Hepatocyte (in vitro differentiated cells): ENCODE measurements around the gene HRH3. TPM values are rescaled to one million over a fixed set of nuclear protein-coding genes. Genes with fewer than 3 reads are reported as not detected.

ENCODE experiments used
- DNase-seq: peaks from one replicate; pipeline ENCODE4 v3.0.0-alpha.2; 2016; ENCODE audit warnings: low spot score
- H2AFZ ChIP-seq: fragments of 200-600 bp; sonication (generic); 2 replicates; pipeline ENCODE4 v1.6.0; 2016; ENCODE audit warnings: antibody characterized with exemption, mild to moderate bottlenecking
- H3K27ac ChIP-seq: fragments of 200-600 bp; sonication (generic); 2 replicates; pipeline ENCODE4 v1.5.1; 2016; ENCODE audit warnings: mild to moderate bottlenecking
- H3K27me3 ChIP-seq: fragments of 200-600 bp; sonication (generic); 2 replicates; pipeline ENCODE4 v1.6.1; 2016
- H3K36me3 ChIP-seq: fragments of 200-600 bp; sonication (generic); replicated peaks from 2 replicates; pipeline ENCODE4 v1.5.1; 2016; ENCODE audit warnings: low read depth; ENCODE audit not compliant: insufficient read depth
- H3K4me1 ChIP-seq: fragments of 200-600 bp; sonication (generic); 2 replicates; pipeline ENCODE4 v1.5.1; 2016; ENCODE audit warnings: mild to moderate bottlenecking, moderate library complexity; ENCODE audit not compliant: insufficient read depth
- H3K4me2 ChIP-seq: fragments of 200-600 bp; sonication (generic); 2 replicates; pipeline ENCODE4 v1.6.0; 2016
- H3K4me3 ChIP-seq: fragments of 200-600 bp; sonication (generic); 2 replicates; pipeline ENCODE4 v1.5.1; 2016; ENCODE audit warnings: mild to moderate bottlenecking
- H3K79me2 ChIP-seq: fragments of 200-600 bp; sonication (generic); 2 replicates; pipeline ENCODE4 v1.6.0; 2017; ENCODE audit warnings: mild to moderate bottlenecking
- H3K9me2 ChIP-seq: fragments of 200-600 bp; sonication (generic); replicated peaks from 2 replicates; pipeline ENCODE4 v1.6.0; 2017; ENCODE audit warnings: mild to moderate bottlenecking; ENCODE audit not compliant: insufficient read depth
- H3K9me3 ChIP-seq: fragments of 200-600 bp; sonication (generic); 2 replicates; pipeline ENCODE4 v1.5.1; 2016; ENCODE audit warnings: low read depth, mild to moderate bottlenecking
- H4K20me1 ChIP-seq: fragments of 200-600 bp; sonication (generic); 2 replicates; pipeline ENCODE4 v1.6.0; 2016; ENCODE audit warnings: mild to moderate bottlenecking; ENCODE audit not compliant: insufficient read depth, poor library complexity, severe bottlenecking
- EZH2 ChIP-seq: fragments of 200-600 bp; sonication (generic); IDR thresholded peaks from 2 replicates; pipeline ENCODE4 v1.6.1; 2016; ENCODE audit warnings: antibody characterized with exemption, mild to moderate bottlenecking, borderline replicate concordance
- EZH2phosphoT487 ChIP-seq: fragments of 200-600 bp; sonication (generic); IDR thresholded peaks from one replicate; pipeline ENCODE4 v1.6.1; 2018; ENCODE audit warnings: antibody characterized with exemption, mild to moderate bottlenecking, low read depth, moderate library complexity; ENCODE audit not compliant: unreplicated experiment, severe bottlenecking
- WGBS: methylation state at CpG from one replicate; pipeline ENCODE4 v1.1.6; 2016; ENCODE audit warnings: low lambda C conversion rate; ENCODE audit errors: missing lambda C conversion rate; 5-methylcytosine and 5-hydroxymethylcytosine counted together
- polyA plus RNA-seq: library from polyadenylated mRNA; unstranded; fragments of >200 nt; fragmentation: Nextera tagmentation; extraction: Ambion mirVana; gene quantifications from 2 replicates; pipeline ENCODE4 v1.2.1, GENCODE V29; 2016
- total RNA-seq: library from RNA; depleted of rRNA; stranded (reverse); fragments of >200 nt; gene quantifications from 2 replicates; pipeline ENCODE4 v1.2.3, GENCODE V29; 2014
- TF ChIP-seq, protein P1 (sequence below): fragments of 200-600 bp; sonication (generic); IDR thresholded peaks from 2 replicates; pipeline ENCODE4 v1.5.1; 2016; ENCODE audit warnings: antibody characterized with exemption, mild to moderate bottlenecking; ENCODE audit not compliant: poor library complexity

HRH3 gene
- total RNA-seq, result not detected in 2 replicates
- polyA plus RNA-seq, result not detected in 2 replicates

DNA sequence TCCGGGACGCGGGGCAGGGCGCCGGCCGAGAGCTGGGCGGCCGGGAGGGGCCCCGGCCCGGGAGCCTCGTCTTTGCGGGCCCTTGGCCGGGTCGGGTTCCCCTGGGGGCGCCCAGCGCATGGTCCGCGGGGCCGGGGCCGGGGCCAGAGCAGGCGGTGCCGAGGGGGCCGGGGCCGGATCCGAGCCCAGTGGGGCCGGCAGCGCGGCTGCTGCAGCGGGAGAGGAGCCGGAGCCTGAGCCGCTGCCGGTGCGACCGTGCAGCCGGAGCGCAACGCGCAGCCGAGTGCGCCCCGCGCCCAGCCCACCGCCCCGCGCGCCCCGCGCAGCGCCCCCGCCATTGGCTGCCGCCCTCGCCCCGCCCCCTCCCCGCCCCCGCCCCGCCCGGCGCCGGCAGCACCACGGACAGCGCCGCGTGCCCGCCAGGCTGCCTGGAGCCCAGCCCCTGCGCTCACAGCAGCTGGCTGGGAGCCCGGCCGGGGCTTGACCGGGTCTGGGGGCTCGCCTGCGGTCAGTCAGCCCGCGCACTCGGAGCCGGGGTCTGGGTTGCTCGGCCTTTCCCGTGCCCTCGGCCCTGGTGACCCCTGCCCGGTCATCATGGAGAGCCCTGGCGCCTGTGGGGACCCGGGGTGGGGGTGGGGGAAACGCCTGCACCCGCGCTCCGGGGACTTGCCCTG, at the start of gene HRH3:
TSS of gene HRH3 (minus strand) at position 287 of the 674 bp plus-strand sequence. CDS start 308 bp downstream, outside the sequence.
- peaks cover 78% of the 10 kb centered on the region for H3K27me3 ChIP-seq
- H3K79me2 ChIP-seq, result no peaks in the 10 kb centered on the region
- no peak within 1 kb of the TSS for H3K27ac ChIP-seq
- no peak within 1 kb of the TSS for H2AFZ ChIP-seq
- no peaks in the 10 kb centered on the region for H3K9me2 ChIP-seq
- no peaks in the 10 kb centered on the region for H3K36me3 ChIP-seq
- H3K4me3 ChIP-seq, result no peak within 1 kb of the TSS
- DNase-seq, result peak; percentile 82
- no peaks in the 10 kb centered on the region for H3K9me3 ChIP-seq
- H4K20me1 ChIP-seq, result no peaks in the 10 kb centered on the region
- TF ChIP-seq EZH2 (no peak), EZH2phosphoT487 (no peak)
- TF ChIP-seq, protein P1, sequence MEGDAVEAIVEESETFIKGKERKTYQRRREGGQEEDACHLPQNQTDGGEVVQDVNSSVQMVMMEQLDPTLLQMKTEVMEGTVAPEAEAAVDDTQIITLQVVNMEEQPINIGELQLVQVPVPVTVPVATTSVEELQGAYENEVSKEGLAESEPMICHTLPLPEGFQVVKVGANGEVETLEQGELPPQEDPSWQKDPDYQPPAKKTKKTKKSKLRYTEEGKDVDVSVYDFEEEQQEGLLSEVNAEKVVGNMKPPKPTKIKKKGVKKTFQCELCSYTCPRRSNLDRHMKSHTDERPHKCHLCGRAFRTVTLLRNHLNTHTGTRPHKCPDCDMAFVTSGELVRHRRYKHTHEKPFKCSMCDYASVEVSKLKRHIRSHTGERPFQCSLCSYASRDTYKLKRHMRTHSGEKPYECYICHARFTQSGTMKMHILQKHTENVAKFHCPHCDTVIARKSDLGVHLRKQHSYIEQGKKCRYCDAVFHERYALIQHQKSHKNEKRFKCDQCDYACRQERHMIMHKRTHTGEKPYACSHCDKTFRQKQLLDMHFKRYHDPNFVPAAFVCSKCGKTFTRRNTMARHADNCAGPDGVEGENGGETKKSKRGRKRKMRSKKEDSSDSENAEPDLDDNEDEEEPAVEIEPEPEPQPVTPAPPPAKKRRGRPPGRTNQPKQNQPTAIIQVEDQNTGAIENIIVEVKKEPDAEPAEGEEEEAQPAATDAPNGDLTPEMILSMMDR, result no peak
- H3K4me2 ChIP-seq, result peak within 1 kb of the TSS; percentile 84
- WGBS, result 0% methylated on average over 4 of the region's 84 CpGs
- peaks cover 3% of the 10 kb centered on the region for H3K4me1 ChIP-seq

DNA sequence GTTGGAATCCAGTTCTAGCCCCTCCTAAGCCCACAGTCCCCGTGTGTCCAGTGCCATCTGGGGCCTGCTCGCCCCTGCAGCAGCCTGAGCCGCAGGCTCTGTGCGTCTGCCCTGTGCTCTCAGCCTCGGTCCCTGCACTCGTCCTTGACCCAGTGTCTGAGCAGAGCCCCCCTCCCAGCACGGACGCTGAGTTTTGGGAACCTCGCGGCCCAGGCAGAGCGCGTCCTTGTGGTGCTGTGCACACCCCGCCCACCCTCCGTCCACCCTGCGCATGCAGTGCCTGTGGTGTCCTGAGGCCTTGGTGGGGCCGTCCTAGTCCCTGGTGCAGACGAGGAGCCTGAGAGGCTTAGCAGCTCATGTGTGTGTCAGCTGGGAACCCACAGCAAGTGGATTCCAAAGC, 49.8 kb upstream of the HRH3 start:
- Histone ChIP-seq H3K9me3 (no peaks in the 10 kb centered on the region), H3K4me3 (no peak overlapping the region), H3K79me2 (peaks cover 8% of the 10 kb centered on the region), H3K27me3 (no peaks in the 10 kb centered on the region), H3K27ac (no peak overlapping the region), H4K20me1 (peaks cover 5% of the 10 kb centered on the region), H3K4me2 (no peak overlapping the region), H3K9me2 (no peaks in the 10 kb centered on the region), H3K4me1 (no peaks in the 10 kb centered on the region), H2AFZ (no peak overlapping the region), H3K36me3 (no peaks in the 10 kb centered on the region)
- no peak for DNase-seq
- 91% methylated on average over 16 of the region's 17 CpGs for WGBS
- TF ChIP-seq, protein P1, result no peak
- TF ChIP-seq EZH2phosphoT487 (no peak), EZH2 (no peak)

DNA sequence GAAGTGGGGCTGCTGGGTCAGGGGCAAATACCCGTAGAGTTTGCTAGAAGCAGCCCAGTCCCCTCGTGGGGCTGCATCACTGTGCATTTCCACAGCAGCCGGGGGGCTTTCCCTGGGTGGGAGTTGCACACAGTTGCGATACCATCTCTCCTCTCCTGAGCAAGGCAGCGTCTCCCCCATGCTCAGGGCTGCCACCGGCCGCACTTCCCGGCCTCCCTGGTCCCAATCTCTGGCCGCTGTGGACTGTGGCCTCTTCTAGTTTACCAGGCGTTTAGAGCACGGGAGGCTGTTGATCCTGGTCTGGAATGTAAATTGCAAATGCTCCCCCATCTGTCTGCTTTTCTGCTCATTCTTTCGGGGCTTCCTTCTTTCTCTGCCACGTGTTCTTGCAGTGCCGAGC, 49.3 kb upstream of the HRH3 start:
- H3K27ac ChIP-seq, result no peak overlapping the region
- no peaks in the 10 kb centered on the region for H3K9me3 ChIP-seq
- WGBS, result 90% methylated on average over 14 of the region's 14 CpGs
- H3K27me3 ChIP-seq, result no peaks in the 10 kb centered on the region
- H3K4me2 ChIP-seq, result no peak overlapping the region
- TF ChIP-seq EZH2phosphoT487, result no peak
- TF ChIP-seq, protein P1, result no peak
- TF ChIP-seq EZH2, result no peak
- H3K4me3 ChIP-seq, result no peak overlapping the region
- no peaks in the 10 kb centered on the region for H3K36me3 ChIP-seq
- no peaks in the 10 kb centered on the region for H3K9me2 ChIP-seq
- H2AFZ ChIP-seq, result no peak overlapping the region
- no peaks in the 10 kb centered on the region for H3K4me1 ChIP-seq
- DNase-seq, result no peak
- H3K79me2 ChIP-seq, result peaks cover 8% of the 10 kb centered on the region
- H4K20me1 ChIP-seq, result peaks cover 5% of the 10 kb centered on the region
